ENCODE data around the gene CRLF2.

GRCh38 chrX:1224954-1225353, 12.5 kb upstream of the CRLF2 start:
- TF ChIP-seq TAF1 (IDR thresholded peaks at IDR 0.05; ENCODE audit: low read depth) (no peak), RAD21 (IDR thresholded peaks at IDR 0.05; ENCODE audit: low read depth) (no peak), FOXM1 (IDR thresholded peaks at IDR 0.05; ENCODE audit: borderline replicate concordance, low read depth) (no peak)
- TF ChIP-seq, protein P1, sequence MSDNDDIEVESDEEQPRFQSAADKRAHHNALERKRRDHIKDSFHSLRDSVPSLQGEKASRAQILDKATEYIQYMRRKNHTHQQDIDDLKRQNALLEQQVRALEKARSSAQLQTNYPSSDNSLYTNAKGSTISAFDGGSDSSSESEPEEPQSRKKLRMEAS (IDR thresholded peaks at IDR 0.05) = no peak
